ENCODE data around the gene PIP5KL1.

DNA sequence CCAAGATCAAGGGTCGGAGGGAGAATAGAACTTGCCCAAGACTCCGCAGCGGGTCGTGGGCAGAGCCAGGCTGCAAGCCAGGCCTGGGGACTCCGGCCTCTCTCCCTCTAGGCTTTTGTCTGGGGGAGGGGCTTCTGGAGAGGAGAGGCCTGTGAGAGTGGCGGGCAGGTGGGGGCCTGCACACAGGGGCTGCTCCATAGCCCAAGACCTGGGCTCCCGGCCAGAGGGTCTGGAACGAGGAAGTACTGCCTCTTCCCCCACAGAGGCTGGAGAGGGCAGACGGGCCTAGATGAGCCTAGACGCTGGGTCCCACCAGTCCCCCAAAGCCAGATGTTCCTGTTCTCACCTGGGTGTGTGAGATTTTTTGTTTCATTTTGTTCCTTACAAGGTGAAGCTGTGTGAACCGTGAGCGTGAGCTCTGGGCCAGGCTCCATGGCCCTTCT lies 26.0 kb downstream of the PIP5KL1 start:
- TF ChIP-seq POLR2A (IDR thresholded peaks at IDR 0.05) = no peak
- TF ChIP-seq, protein P1, sequence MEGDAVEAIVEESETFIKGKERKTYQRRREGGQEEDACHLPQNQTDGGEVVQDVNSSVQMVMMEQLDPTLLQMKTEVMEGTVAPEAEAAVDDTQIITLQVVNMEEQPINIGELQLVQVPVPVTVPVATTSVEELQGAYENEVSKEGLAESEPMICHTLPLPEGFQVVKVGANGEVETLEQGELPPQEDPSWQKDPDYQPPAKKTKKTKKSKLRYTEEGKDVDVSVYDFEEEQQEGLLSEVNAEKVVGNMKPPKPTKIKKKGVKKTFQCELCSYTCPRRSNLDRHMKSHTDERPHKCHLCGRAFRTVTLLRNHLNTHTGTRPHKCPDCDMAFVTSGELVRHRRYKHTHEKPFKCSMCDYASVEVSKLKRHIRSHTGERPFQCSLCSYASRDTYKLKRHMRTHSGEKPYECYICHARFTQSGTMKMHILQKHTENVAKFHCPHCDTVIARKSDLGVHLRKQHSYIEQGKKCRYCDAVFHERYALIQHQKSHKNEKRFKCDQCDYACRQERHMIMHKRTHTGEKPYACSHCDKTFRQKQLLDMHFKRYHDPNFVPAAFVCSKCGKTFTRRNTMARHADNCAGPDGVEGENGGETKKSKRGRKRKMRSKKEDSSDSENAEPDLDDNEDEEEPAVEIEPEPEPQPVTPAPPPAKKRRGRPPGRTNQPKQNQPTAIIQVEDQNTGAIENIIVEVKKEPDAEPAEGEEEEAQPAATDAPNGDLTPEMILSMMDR (IDR thresholded peaks at IDR 0.05) = no peak

All from ovary (tissue), 3 donors.